ENCODE results near the gene RUNDC3A. TPM values are rescaled to one million over a fixed set of nuclear protein-coding genes. Genes with fewer than 3 reads are reported as not detected.
A peak's percentile ranks its signal among the peaks of the same experiment; 100 is the strongest.

RUNDC3A gene
- total RNA-seq, 4 donors from 2014 or later: 0.42 to 2.8 (median 1.7) TPM

DNA sequence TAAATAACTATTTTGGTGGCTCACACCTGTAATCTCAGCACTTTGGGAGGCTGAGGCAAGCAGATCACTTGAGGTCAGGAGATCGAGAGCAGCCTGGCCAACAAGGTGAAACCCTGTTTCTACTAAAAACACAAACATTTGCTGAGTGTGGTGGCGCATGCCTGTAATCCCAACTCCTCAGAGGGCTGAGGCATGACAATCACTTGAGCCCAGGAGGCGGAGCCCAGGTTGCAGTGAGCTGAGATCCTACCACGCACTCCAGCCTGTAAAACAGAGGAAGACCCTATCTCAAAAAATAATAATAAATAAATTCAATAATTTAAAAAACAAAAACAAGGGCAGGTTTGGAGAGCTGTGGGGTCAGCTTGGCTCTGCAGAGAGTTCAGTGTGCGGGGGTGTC, 34.8 kb upstream of the RUNDC3A start:
- TF ChIP-seq POLR2AphosphoS5 (IDR thresholded peaks at IDR 0.05): no peak
- TF ChIP-seq POLR2A (IDR thresholded peaks at IDR 0.05; ENCODE audit: low read depth): no peak
- TF ChIP-seq EP300 (IDR thresholded peaks at IDR 0.05): no peak
- TF ChIP-seq, protein P1, sequence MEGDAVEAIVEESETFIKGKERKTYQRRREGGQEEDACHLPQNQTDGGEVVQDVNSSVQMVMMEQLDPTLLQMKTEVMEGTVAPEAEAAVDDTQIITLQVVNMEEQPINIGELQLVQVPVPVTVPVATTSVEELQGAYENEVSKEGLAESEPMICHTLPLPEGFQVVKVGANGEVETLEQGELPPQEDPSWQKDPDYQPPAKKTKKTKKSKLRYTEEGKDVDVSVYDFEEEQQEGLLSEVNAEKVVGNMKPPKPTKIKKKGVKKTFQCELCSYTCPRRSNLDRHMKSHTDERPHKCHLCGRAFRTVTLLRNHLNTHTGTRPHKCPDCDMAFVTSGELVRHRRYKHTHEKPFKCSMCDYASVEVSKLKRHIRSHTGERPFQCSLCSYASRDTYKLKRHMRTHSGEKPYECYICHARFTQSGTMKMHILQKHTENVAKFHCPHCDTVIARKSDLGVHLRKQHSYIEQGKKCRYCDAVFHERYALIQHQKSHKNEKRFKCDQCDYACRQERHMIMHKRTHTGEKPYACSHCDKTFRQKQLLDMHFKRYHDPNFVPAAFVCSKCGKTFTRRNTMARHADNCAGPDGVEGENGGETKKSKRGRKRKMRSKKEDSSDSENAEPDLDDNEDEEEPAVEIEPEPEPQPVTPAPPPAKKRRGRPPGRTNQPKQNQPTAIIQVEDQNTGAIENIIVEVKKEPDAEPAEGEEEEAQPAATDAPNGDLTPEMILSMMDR (IDR thresholded peaks at IDR 0.05): no peak
- no peaks in the 10 kb centered on the region for H3K36me3 ChIP-seq
- H3K4me3 ChIP-seq: no peak overlapping the region
- H3K9me3 ChIP-seq: no peaks in the 10 kb centered on the region
- no peak overlapping the region for H3K27ac ChIP-seq (replicated peaks in 1 of 4)
- intact Hi-C loops (cut with DNase I): no loop called here
- peaks cover 0 to 15% (median 3%) of the 10 kb centered on the region in 4 donors for H3K4me1 ChIP-seq
- H3K27me3 ChIP-seq: peaks cover 0 to 20% (median 0%) of the 10 kb centered on the region in 4 donors
- no peak for DNase-seq (ENCODE audit: extremely low spot score)
- WGBS: 88% methylated on average over 5 of the region's 5 CpGs

DNA sequence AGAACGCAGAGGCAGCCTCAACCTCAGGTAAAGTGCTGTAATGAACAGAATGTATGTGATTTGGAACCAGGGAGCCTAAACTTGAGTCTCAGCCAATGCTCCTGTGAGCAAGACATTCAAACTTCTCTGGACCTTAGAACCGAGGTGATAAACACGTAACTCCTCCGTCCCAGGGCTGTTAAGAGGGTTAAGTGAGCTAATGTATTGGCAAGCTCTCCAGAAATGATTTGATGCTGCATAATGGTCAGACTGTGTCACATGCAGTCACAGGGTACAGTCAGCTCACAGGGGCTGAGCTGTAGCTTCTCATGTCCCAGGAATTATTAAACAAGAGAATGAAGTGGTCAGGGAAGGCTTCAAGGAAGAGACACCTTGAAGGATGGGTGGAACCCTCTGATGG, 30.4 kb upstream of the RUNDC3A start:
- Histone ChIP-seq H3K27ac (replicated peaks in 1 of 4) (no peak overlapping the region), H3K27me3 (no peaks in the 10 kb centered on the region), H3K9me3 (no peaks in the 10 kb centered on the region), H3K36me3 (no peaks in the 10 kb centered on the region), H3K4me1 (peaks cover 14 to 17% (median 15%) of the 10 kb centered on the region in 4 donors), H3K4me3 (no peak overlapping the region)
- no peak for DNase-seq (ENCODE audit: extremely low spot score)
- intact Hi-C loops (cut with DNase I): no loop called here
- WGBS: 76% methylated on average over 4 of the region's 4 CpGs
- TF ChIP-seq POLR2A (IDR thresholded peaks at IDR 0.05; ENCODE audit: low read depth) (no peak), EP300 (IDR thresholded peaks at IDR 0.05) (no peak), POLR2AphosphoS5 (IDR thresholded peaks at IDR 0.05) (no peak)
- TF ChIP-seq, protein P1 (IDR thresholded peaks at IDR 0.05): no peak

DNA sequence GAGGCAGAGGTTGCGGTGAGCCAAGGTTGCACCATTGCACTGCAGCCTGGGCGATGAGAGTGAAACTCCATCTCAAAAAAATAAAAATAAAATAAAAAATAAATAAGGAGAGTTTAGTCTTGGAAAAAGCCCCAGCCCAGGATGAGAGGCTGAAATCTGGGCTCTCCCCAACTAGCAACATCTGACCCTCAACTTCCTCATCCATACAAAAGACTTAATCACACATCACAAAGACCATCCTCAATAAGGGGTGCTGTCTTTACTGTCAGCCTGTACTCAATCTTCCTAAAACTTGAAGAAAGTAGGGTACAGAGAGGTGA, 29.1 kb upstream of the RUNDC3A start:
- no peak for DNase-seq (ENCODE audit: extremely low spot score)
- Histone ChIP-seq H3K27ac (replicated peaks in 1 of 4) (no peak overlapping the region), H3K36me3 (no peaks in the 10 kb centered on the region), H3K4me3 (no peak overlapping the region), H3K27me3 (no peaks in the 10 kb centered on the region), H3K4me1 (peaks cover 11 to 17% (median 14%) of the 10 kb centered on the region in 4 donors), H3K9me3 (no peaks in the 10 kb centered on the region)
- WGBS: 88% methylated on average over 2 of the region's 2 CpGs
- intact Hi-C loops (cut with DNase I): no loop called here
- TF ChIP-seq, protein P1 (IDR thresholded peaks at IDR 0.05): no peak
- no peak for TF ChIP-seq POLR2AphosphoS5 (IDR thresholded peaks at IDR 0.05)
- no peak for TF ChIP-seq EP300 (IDR thresholded peaks at IDR 0.05)
- TF ChIP-seq POLR2A (IDR thresholded peaks at IDR 0.05; ENCODE audit: low read depth): no peak

DNA sequence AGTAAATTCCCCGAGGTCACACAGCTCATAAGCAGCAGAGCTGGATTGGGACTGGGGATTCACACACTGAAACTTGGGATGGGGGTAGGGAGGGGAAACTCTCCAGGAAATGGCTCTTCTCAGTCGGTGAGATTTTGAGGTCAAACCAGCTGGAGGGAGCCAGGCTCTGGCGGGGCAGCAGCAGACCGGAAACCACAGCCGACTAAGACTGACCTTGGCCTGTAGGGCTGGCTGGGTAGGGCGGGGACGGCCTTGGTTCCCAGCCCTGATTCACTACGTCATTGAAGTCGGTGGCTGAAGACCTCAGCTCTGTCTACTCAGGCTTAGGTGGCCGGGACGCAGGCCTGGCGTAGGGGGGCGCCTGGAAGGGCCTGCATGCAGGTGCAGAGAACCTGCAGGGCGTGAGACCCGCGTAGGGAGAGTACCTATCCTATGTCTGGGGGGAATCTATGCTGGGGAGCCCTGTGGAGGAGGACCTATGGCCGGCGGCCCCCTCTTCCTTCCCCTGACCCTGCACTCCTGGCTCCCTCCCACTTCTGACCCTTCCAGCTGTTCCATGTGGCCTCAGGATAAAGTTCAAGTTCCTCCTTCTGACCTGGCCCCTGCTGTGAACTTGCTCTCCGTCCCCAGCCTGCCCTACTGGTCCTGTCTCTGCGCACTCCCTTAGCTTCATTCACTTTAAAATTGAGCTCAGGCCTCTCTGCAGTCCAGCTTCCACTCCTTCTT, 28.6 kb upstream of the RUNDC3A start:
- intact Hi-C loops (cut with DNase I): no loop called here
- H3K36me3 ChIP-seq: no peaks in the 10 kb centered on the region
- H3K27ac ChIP-seq (replicated peaks in 1 of 4): peak overlapping the region in 3 of 4 donors; percentile 49 to 53 (median 51)
- DNase-seq (ENCODE audit: extremely low spot score): no peak
- H3K4me3 ChIP-seq: no peak overlapping the region
- no peak for TF ChIP-seq POLR2A (IDR thresholded peaks at IDR 0.05; ENCODE audit: low read depth)
- peak in 1 of 2 donors; percentile 49 for TF ChIP-seq POLR2AphosphoS5 (IDR thresholded peaks at IDR 0.05)
- 47% methylated on average over 9 of the region's 20 CpGs for WGBS
- H3K9me3 ChIP-seq: no peaks in the 10 kb centered on the region
- H3K27me3 ChIP-seq: no peaks in the 10 kb centered on the region
- H3K4me1 ChIP-seq: peaks cover 11 to 17% (median 14%) of the 10 kb centered on the region in 4 donors

DNA sequence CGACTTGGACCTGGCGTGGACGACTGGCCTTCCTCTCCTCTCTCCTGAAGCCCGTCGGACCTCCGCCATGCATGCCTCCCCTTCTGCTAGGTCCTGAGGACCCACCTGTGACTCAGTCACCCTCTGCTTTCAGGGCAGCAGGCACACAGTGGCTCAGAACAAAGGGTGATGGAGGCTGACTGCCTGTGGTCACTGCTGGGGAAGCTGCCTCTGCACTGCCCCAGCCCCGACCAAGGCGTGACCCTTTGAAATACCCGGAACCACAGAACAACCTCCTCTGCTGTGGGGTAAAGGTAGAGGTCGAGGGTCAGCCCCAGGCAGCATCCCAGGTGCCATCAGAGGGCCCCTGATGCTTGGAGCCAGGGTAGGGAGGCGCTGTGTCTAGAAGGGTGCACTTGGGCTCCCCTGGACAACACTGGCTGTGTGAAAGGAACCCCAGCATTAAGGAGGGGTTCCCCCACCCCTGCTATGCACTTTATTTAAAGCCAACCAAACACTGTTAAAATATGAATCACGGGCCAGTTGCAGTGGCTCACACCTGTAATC, 27.9 kb upstream of the RUNDC3A start:
- no peak for TF ChIP-seq EP300 (IDR thresholded peaks at IDR 0.05)
- no peak for TF ChIP-seq POLR2A (IDR thresholded peaks at IDR 0.05; ENCODE audit: low read depth)
- TF ChIP-seq, protein P1 (IDR thresholded peaks at IDR 0.05): no peak
- no peak overlapping the region for H3K27ac ChIP-seq (replicated peaks in 1 of 4)
- DNase-seq (ENCODE audit: extremely low spot score): no peak
- H3K4me1 ChIP-seq: peaks cover 11 to 17% (median 14%) of the 10 kb centered on the region in 4 donors
- no peaks in the 10 kb centered on the region for H3K27me3 ChIP-seq
- H3K4me3 ChIP-seq: no peak overlapping the region
- no peaks in the 10 kb centered on the region for H3K36me3 ChIP-seq
- H3K9me3 ChIP-seq: no peaks in the 10 kb centered on the region
- intact Hi-C loops (cut with DNase I): no loop called here
- 83% methylated on average over 9 of the region's 12 CpGs for whole genome bisulfite sequencing
